Fibroblast of skin of abdomen (primary cell): ENCODE results near the gene CUL1.

Source experiments
- DNase-seq: peaks from one replicate; pipeline ENCODE4 v3.0.0-alpha.2; 2013

The CUL1 gene

DNA sequence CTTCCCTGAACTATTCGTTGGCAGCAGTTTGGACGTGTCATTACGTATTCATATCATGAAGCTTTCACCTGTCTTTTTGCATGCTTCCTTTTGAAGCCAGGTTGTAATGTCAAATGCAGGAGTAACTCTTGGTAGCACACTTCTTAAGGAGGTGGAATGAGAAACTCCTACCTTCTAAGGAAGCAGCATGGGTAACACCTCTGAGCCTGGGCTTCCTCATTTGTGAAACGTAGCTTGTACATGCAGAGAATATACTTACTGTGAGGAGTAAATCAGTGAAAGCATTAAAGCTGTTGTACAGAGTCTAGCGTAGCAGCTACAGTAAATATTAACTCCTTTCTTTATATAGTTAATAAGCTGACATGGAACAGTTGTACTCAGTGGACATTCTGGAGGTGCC lies 21.1 kb downstream of the CUL1 start:
- no peak for DNase-seq

DNA sequence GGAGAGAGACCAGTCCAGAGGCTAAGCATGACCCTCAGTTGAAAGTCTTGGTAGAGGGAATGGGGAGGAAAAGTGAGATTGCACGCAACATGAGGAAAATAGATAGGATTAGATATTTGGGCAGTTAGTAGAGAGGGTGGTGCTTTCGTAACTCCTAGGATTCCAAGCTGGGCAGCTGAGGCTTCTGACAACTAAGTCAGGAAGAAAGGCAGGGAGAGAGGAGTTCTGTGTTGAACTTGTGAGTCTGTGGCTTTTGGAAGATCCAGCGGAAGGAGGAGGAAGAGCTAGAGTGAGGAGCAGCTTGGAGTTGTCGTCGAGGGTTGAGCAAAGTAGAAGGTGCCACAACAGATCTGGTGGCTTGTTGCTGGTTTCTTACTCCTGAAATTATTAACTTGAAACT lies 21.8 kb downstream of the CUL1 start:
- DNase-seq = no peak

GRCh38 chr7:148721390-148721789 lies 22.7 kb downstream of the CUL1 start:
- no peak for DNase-seq

DNA sequence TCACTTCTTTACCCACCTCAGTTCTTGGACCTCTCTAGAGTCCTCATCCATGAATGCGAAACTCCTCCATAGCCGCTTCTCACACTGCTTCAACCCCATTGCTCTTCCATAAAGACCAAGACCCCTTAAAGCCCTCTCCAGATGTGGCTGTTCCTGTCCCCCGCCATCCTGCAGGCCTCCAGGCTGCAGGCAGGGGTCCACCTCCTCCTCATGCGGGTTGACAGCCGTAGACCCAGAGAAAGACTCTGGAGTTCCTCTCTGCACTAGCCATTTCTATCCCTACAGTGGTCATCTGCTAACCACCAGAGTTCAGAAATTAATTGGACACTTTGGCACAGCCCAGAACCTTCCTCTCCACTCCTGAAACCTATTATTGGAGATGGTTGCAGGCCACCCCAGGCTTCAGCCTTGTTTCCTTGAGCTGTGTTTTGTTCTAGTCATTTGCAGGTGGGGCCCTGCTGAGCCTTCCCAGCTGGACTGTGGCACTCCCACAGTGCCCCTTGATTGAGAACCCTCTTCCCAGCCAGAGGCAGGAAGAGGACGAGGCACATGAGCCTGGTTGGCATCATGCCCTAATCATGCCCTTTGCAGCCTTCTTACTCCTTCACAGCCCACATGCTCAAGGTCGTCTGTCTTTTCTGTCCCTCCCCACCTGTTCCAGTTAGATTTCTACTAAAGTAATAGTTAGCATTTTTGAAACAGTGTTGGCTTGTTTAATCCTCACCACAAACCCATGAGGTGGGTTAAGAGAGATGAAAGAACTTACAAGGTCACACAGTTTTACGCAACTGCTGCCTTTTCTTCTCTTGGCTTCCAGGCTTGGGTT lies 23.9 kb downstream of the CUL1 start:
- DNase-seq = no peak

GRCh38 chr7:148723166-148723559 lies 24.5 kb downstream of the CUL1 start:
- no peak for DNase-seq

DNA sequence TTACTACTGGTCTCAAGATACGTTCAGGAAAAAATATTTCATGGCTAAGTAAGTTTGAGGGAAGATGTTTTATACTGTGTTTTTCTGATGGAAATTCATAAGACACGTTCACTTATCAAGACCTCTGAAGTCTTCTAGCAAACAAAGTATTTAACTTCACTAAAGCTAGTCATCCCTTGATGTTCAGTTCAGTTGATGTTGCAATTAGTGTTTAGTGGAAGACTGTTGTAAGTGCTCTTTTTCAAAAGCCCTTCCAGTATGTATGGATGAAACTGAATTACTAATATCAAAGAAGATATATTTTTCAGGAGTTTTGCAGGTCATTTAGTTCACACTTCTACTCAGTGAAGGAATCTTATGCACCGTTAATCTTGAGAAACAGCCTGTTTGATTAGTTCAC lies 25.1 kb downstream of the CUL1 start:
- no peak for DNase-seq

DNA sequence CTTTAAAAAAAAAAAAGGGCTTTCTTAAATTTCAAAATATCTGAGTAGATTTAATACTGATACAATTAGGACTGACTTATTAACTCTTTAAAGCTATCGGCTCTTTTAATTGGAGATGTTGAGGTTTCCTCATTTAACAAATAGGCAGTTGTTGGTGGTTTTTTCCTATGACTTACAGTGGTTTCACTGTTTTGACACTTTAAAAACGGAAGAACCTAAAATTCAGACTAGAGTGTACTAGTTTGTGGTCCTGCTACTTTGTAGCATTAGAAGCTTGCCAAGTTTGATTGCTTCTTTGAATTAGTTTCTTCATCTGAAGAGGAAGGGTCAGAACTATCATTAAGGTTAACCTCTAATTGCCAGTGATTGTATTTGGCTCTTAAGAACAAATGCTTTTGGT lies 27.7 kb downstream of the CUL1 start:
- no peak for DNase-seq

DNA sequence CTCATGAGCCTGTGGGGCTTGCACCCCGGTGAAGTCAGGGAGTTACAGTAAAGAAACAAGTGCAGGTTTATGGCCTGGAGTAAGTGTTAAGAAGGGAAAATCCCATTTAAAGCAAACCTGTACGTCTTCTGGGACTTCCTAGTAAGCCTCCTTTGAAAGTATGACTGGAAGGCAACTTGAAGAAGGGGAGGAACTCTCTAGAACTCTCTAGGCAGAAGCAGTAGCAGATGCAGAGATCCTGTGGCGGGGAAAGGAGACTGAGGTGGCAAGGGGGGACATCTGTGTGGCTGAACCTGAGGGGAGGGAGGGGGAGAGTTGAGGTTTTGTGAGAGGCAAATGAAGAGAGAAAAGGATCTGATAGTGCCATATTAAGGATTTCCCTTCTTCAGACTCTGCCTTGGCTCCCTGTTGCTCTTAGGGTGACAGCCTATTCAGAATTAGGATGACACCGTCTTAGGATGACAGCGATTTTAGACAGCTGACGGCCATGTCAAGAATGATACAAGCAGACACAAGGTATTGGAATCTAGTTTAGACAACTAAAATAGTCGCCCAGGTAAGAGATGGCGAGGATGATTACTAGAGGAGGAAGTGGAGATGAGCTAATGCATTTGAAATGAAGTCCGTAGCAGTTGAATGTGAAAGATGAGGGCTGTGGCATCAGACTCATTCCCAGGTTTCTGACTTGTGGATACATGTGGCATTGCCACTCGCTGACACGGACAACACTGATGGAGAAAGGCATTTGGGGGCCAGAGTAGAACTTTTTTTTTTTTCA lies 29.0 kb downstream of the CUL1 start:
- DNase-seq = no peak

DNA sequence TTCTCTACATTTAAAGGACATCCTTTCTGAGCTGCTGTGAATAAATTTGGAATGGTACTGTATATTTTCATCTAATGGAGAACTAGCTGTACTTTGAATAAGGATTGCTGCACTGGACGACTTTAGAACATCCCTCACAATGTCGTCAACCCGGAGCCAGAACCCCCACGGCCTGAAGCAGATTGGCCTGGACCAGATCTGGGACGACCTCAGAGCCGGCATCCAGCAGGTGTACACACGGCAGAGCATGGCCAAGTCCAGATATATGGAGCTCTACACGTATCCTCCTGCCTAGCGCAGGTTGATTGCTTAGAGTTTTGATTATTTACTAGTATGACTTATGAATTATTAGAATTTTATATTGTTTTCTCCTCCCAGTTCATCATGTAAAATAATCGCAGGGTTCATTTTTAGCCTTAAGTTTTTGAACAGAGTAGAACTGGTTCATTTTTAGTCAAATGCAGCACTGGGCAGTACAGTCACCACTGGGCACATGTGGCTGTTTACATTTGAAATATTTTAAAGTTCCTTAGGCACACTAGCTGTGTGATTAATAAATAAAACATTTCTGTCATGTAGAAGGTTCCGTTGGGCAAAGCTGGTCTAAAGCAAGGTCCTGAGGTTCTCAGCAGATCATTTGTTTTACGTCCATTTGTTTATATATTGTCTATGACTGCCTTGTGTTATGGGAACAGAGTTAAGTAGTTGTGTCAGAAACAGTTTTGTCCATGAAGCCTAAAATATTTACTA lies 31.5 kb downstream of the CUL1 start:
- DNase-seq = no peak

DNA sequence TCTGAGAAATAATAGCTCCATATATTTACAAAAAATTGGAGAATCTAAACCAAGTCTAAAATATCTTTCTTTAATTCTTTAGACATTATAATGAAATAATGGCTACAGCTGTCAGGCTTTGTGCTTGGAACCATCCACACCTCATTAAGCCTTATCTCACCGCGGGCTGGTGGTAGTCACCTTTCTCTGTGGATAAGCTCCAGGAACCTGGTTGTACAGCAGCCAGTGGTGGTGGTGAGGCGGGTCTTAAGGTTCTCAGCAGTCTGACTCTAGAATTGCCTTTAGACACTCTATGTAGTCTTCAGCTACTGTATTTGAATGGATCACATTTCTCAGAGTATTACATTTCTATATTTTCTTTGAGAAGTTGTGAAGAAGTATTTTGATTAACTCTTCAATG lies 34.2 kb downstream of the CUL1 start:
- DNase-seq = no peak

- DNase-seq = no peak
Measured at GRCh38 chr7:148733496-148733895, 34.8 kb downstream of the CUL1 start.

DNA sequence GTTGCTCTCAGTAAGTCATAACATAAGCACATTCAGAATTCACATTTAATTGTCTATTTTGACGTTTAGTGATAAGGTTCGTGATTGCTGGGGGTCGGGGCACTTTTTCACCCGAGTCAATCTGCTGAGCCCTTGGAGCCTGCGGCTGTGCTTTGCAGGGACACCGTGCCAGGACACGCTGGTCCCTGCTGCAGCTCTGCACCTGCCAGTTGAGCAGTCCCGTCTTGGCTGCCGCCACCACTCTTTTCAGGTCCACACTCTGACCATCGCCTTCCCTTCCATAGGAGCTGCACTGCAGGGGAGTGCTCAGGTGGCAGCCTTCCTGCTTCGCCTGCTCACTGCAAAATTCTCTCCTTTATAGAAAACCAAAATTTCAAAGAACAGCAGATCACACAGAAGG lies 36.4 kb downstream of the CUL1 start:
- no peak for DNase-seq

DNA sequence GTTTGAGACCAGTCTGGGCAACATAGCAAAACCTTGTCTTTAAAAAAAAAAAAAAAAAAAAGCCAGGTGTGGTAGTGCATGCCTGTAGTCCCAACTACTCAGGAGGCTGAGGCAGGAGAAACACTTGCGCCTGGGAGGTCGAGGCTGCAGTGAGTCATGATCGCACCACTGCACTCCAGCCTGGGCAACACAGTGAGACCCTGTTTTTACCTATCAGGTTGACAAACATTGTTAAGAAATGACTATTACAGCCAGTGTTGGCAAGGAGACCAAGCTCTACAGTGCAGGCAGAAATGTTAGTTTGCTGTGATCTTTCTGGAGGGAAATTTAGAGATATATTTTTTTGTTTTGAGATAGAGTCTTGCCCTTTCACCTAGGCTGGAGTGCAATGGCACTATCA lies 37.3 kb downstream of the CUL1 start:
- DNase-seq = no peak

- no peak for DNase-seq
Measured at GRCh38 chr7:148738737-148739535, 40.2 kb downstream of the CUL1 start.

- no peak for DNase-seq
Measured at GRCh38 chr7:148746135-148746534, 47.4 kb downstream of the CUL1 start.

DNA sequence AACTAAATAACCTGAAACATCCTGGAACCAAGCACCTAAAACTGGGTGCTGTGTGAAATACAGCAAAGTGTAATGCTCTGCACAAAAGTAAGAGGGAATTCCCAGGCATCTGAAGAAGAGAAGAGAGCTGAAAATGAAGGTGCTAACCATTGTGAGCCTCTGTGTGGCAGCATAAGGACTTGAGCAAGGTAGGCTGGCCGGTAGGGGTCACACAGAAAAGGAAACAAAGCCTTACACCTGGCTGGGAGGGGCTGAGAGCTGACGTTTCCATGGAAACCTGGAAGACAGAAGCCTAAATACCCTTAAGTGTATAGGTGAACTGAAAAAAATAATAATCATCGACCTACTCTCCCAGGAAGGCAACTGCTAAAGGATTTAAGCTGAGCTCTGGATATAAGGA lies 48.6 kb downstream of the CUL1 start:
- no peak for DNase-seq

GRCh38 chr7:148750442-148751355 lies 52.0 kb downstream of the CUL1 start:
- no peak for DNase-seq

DNA sequence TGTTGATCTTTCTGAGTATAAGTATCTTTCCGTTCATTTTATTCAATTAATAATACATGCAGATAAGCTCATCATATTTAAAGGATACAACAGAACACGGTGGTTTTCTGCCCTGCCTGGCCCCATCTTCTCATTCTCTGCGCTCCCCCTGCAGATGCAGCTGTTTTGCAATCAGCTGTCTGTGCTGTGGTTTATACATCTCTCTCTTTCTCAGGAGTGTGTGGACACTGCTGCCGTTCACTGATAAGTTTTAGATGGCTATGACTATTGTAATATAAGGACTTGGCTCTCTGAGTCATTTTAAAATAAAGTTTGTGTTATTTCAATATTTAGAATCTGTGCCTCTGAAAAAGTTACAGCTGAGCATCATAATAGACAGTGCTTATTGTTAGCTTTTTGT lies 54.5 kb downstream of the CUL1 start:
- no peak for DNase-seq

GRCh38 chr7:148754912-148755311 lies 56.2 kb downstream of the CUL1 start:
- no peak for DNase-seq

DNA sequence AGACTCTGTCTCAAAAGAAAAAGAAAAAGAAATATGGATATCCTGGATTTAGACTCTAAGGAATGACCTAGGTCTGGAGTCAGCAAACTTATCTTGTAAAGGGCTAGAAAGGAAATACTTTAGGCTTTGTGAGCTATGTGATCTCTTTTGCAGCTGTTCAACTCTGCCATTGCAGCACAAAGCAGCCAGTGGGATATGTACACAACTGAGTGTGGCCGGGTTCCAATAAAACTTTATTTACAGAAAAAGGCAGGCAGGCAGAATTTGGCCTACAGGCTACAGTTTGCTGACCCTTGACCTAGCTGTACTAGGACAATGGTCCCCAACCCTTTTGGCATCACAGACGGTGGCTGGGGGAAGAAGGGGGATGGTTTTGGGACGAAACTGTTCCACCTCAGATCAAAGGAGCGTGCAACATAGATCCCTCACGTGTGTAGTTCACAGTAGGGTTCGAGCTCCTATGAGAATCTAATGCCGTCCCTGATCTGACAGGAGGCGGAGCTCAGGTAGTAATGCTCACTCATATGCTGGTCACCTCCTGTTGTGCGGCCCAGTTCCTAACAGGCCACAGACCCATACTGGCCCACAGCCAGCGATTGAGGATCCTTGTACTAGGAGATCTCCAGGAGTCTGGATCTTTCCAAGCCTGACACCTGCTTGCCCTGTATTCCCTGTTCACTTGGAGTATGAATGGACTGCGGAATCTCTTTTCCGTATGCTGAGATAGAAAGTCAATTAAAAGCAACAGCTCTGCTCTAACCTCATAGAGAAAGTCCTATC lies 63.0 kb downstream of the CUL1 start:
- no peak for DNase-seq

DNA sequence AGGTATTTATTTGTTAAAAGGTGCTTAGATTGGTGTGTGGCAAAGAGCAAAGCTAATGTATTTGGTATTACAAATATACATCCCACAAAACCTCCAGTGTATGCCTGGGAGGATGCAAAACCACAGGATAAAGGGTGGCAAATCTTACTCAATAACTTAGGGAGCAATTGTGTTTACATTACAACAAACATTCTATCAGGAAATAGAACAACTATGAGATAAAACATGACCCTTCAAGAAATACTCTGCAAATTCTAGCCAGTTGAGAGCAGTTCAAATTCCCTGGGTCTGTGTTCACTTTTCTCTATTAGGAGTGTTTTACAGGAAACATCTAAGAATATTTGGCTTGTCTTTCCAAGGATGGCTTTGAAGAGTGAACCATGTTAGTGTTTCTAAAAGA lies 64.9 kb downstream of the CUL1 start:
- no peak for DNase-seq
